ENCODE data around the gene FXYD7. TPM values are rescaled to one million over a fixed set of nuclear protein-coding genes. Genes with fewer than 3 reads are reported as not detected.

Gene FXYD7
- polyA plus RNA-seq, 1 experiment: 0.10 TPM

GRCh38 chr19:35106291-35106583 lies 36.8 kb upstream of the FXYD7 start:
- Histone ChIP-seq H3K27me3 (ENCODE audit: control insufficient read depth, insufficient read depth, low read length) (no peaks in the 10 kb centered on the region), H3K36me3 (ENCODE audit: control insufficient read depth, insufficient read depth, low read length) (no peaks in the 10 kb centered on the region), H3K4me3 (ENCODE audit: low read depth, low read length) (no peak overlapping the region)
- POLR2A ChIA-PET: no interaction called here
- CTCF ChIA-PET: interaction anchor here (0.6 to 1.3 kb wide), 4 partner anchors 10 to 955 kb away, joined by 3 to 5 read pairs (median 4); partner anchors contain the start of gene FXYD3
- no peak for TF ChIP-seq CTCF (IDR thresholded peaks at IDR 0.05; ENCODE audit: insufficient read depth, low read depth, low read length)
- no peak for DNase-seq (ENCODE audit: low read depth)

DNA sequence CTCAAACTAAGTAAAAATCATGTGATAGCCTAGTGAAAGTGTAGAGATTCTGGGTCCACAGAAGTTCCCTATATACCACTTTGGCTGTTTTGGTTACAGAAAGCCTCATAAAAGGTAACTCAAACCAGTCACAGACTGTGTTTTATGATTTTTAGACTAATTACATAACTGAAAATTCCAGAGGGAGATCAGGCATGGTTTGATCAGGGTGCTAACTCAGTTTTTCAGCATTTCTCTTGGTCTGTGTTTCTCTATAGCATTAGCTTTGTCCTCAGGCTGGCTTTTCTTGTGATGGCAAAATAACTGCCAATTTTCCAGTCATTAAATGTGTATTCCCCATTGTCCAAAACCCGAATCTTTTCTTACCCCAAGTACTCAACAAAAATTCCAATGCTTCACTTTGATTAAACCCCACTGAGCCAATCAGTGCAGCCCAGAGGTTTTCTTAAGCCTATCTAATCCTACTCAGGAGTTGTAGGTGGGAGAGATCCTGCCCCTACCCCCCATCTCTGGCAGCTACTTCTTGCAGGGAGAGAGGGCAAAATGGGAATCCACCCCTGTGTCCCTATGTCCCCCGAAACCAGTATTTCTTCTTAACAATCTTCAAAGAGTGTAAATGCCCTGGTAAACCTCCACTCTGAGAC lies 36.0 kb upstream of the FXYD7 start:
- ChIA-PET CTCF (interaction anchor here (1.2 to 1.3 kb wide), 3 partner anchors 9 to 93 kb away, joined by 3 to 5 read pairs (median 4); partner anchors contain the start of gene FXYD3), POLR2A (no interaction called here)
- Histone ChIP-seq H3K27me3 (ENCODE audit: control insufficient read depth, insufficient read depth, low read length) (no peaks in the 10 kb centered on the region), H3K36me3 (ENCODE audit: control insufficient read depth, insufficient read depth, low read length) (no peaks in the 10 kb centered on the region), H3K4me3 (ENCODE audit: low read depth, low read length) (no peak overlapping the region)
- no peak for DNase-seq (ENCODE audit: low read depth)
- TF ChIP-seq CTCF (IDR thresholded peaks at IDR 0.05; ENCODE audit: insufficient read depth, low read depth, low read length): no peak

- TF ChIP-seq CTCF (IDR thresholded peaks at IDR 0.05; ENCODE audit: insufficient read depth, low read depth, low read length): no peak
- POLR2A ChIA-PET: no interaction called here
- DNase-seq (ENCODE audit: low read depth): no peak
- Histone ChIP-seq H3K27me3 (ENCODE audit: control insufficient read depth, insufficient read depth, low read length) (no peaks in the 10 kb centered on the region), H3K4me3 (ENCODE audit: low read depth, low read length) (no peak overlapping the region), H3K36me3 (ENCODE audit: control insufficient read depth, insufficient read depth, low read length) (no peaks in the 10 kb centered on the region)
- CTCF ChIA-PET: interaction anchor here (1.3 kb wide), 1 partner anchor 94 kb away, joined by 5 read pairs; no protein-coding TSS in a partner anchor
Observed at GRCh38 chr19:35107545-35107944, 35.5 kb upstream of the FXYD7 start.

GRCh38 chr19:35108730-35109129 lies 34.3 kb upstream of the FXYD7 start:
- ChIA-PET CTCF (no interaction called here), POLR2A (no interaction called here)
- DNase-seq (ENCODE audit: low read depth): no peak
- no peak overlapping the region for H3K4me3 ChIP-seq (ENCODE audit: low read depth, low read length)
- no peak for TF ChIP-seq CTCF (IDR thresholded peaks at IDR 0.05; ENCODE audit: insufficient read depth, low read depth, low read length)
- no peaks in the 10 kb centered on the region for H3K36me3 ChIP-seq (ENCODE audit: control insufficient read depth, insufficient read depth, low read length)
- peaks cover 3% of the 10 kb centered on the region; the same call in 1 of the 2 replicates for H3K27me3 ChIP-seq (ENCODE audit: control insufficient read depth, insufficient read depth, low read length)

GRCh38 chr19:35109395-35110112 lies 33.5 kb upstream of the FXYD7 start:
- H3K36me3 ChIP-seq (ENCODE audit: control insufficient read depth, insufficient read depth, low read length): no peaks in the 10 kb centered on the region
- peaks cover 3% of the 10 kb centered on the region; the same call in 1 of the 2 replicates for H3K27me3 ChIP-seq (ENCODE audit: control insufficient read depth, insufficient read depth, low read length)
- no peak overlapping the region for H3K4me3 ChIP-seq (ENCODE audit: low read depth, low read length)
- CTCF ChIA-PET: interaction anchor here (1.0 to 1.5 kb wide), 3 partner anchors 10 to 65 kb away, joined by 3 read pairs; no protein-coding TSS in a partner anchor
- no peak for DNase-seq (ENCODE audit: low read depth)
- no peak for TF ChIP-seq CTCF (IDR thresholded peaks at IDR 0.05; ENCODE audit: insufficient read depth, low read depth, low read length)
- POLR2A ChIA-PET: no interaction called here
